Measurements from ENCODE around the gene GJA8.
"Not testable (repeated sequence)": the region's sequence is repeated elsewhere in the genome, so short reads cannot be mapped to it uniquely, and the experiment has no call there.

Gene GJA8

DNA sequence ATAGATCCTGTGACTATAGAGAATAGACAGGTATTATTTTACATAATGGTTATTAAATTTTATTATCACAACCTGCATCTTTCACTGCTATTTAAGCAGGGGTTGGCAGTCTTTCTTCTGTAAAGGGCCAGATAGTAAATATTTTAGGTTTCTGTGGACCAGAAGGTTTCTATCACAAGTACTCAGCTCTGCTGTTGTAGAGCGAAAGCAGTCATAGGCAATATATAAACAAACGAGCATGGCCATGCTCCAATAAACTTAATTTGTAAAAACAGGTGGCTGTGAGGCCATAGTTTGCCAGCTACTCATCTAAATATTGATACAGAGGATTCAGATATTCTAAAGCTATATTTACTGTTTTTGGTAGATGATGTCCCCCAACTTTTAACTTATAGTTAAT lies 37.9 kb downstream of the GJA8 start:
- DNase-seq (ENCODE audit: low spot score in 2 of 2); H3K4me3 ChIP-seq; H3K36me3 ChIP-seq (replicated peaks); H3K27me3 ChIP-seq (ENCODE audit: low read depth); H3K9me3 ChIP-seq; in situ Hi-C loops (cut with MboI; ENCODE audit: low sequenced_read_pairs); H3K4me1 ChIP-seq: not testable (repeated sequence)

DNA sequence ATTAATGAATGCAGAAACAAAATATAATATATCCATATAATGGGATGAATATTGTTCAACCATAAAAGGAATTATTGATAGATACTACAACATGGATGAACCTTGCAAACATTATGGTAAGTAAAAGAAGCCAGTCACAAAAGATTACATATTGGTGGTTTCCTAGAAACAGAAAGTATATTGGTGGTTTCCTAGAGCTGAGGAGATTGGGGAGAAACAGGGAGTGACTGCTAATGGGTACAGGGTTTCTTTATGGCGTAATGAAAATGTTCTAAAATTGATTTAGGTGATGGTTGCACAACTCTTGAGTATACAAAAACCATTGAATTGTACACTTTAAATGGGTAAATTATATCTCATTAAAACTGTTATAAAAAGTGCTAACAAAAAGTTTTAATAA lies 40.0 kb downstream of the GJA8 start:
- DNase-seq (ENCODE audit: low spot score in 2 of 2); H3K4me1 ChIP-seq; in situ Hi-C loops (cut with MboI; ENCODE audit: low sequenced_read_pairs); H3K27me3 ChIP-seq (ENCODE audit: low read depth); H3K4me3 ChIP-seq; H3K9me3 ChIP-seq; H3K36me3 ChIP-seq (replicated peaks): not testable (repeated sequence)

DNA sequence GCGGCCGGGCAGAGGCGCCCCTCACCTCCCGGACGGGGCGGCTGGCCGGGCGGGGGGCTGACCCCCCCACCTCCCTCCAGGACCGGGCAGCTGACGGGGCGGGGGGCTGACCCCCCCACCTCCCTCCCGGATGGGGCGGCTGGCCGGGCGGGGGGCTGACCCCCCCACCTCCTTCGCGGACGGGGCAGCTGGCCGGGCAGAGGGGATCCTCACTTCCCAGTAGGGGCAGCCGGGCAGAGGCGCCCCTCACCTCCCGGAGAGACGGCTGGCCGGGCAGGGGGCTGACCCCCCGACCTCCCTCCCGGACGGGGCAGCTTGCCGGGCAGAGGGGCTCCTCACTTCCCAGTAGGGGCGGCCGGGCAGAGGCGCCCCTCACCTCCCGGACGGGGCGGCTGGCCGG lies 46.9 kb downstream of the GJA8 start:
- H3K4me3 ChIP-seq; H3K4me1 ChIP-seq; in situ Hi-C loops (cut with MboI; ENCODE audit: low sequenced_read_pairs); DNase-seq (ENCODE audit: low spot score in 2 of 2); H3K27me3 ChIP-seq (ENCODE audit: low read depth); H3K36me3 ChIP-seq (replicated peaks); H3K9me3 ChIP-seq: not testable (repeated sequence)

Measured in HAP-1 (cell line).